Esophagus muscularis mucosa (tissue), 4 donors: ENCODE measurements around the gene VAMP4. TPM values are rescaled to one million over a fixed set of nuclear protein-coding genes. Genes with fewer than 3 reads are reported as not detected.

ENCODE experiments used
- DNase-seq: peaks from one replicate; pipeline ENCODE4 v3.0.0-alpha.2; 2017; ENCODE audit errors: extremely low spot score
- H3K27ac ChIP-seq, 4 donors: fragments of 200-600 bp; sonication (generic); replicated peaks in 1 of 4; 1 replicate in 3 of 4; 2 replicates in 1 of 4; pipeline ENCODE4 v1.5.1; 2016 to 2019; ENCODE audit warnings: mild to moderate bottlenecking in 1 of 4
- H3K27me3 ChIP-seq, 4 donors: fragments of 200-600 bp; sonication (generic); one replicate each; pipeline versions ENCODE4 v1.5.1 to v1.6.0; 2016 to 2019
- H3K36me3 ChIP-seq, 4 donors: fragments of 200-600 bp; sonication (generic); one replicate each; pipeline ENCODE4 v1.5.1; 2016 to 2019
- H3K4me1 ChIP-seq, 4 donors: fragments of 200-600 bp; sonication (generic); one replicate each; pipeline ENCODE4 v1.5.1; 2016 to 2019
- H3K4me3 ChIP-seq, 4 donors: fragments of 200-600 bp; sonication (generic); 1 replicate in 2 of 4; 2 replicates in 2 of 4; pipeline ENCODE4 v1.5.1; 2016 to 2019; ENCODE audit warnings: mild to moderate bottlenecking in 4 of 4, moderate library complexity in 1 of 4
- H3K9me3 ChIP-seq, 4 donors: fragments of 200-600 bp; sonication (generic); 1 replicate in 3 of 4; 2 replicates in 1 of 4; pipeline ENCODE4 v1.5.1; 2016 to 2019
- CTCF ChIP-seq, 3 experiments: fragments of 200-600 bp in 2 of 3; fragments of 450-650 bp in 1 of 3; sonication (generic) in 2 of 3; IDR thresholded peaks; one replicate each; pipeline ENCODE4 v1.5.1; 2017 to 2019; ENCODE audit warnings: antibody characterized with exemption in 3 of 3, mild to moderate bottlenecking in 2 of 3, moderate library complexity in 1 of 3
- EP300 ChIP-seq: sonication (generic); formaldehyde crosslinking; IDR thresholded peaks from one replicate; pipeline ENCODE4 v1.6.1; 2017; ENCODE audit warnings: antibody characterized with exemption
- POLR2A ChIP-seq: fragments of 450-650 bp; IDR thresholded peaks from one replicate; pipeline ENCODE4 v1.6.1; 2017; ENCODE audit warnings: antibody characterized with exemption, moderate library complexity, mild to moderate bottlenecking, low read depth
- POLR2AphosphoS5 ChIP-seq, 2 donors: sonication (generic); formaldehyde crosslinking; IDR thresholded peaks; one replicate each; pipeline ENCODE4 v1.6.1; 2017; ENCODE audit warnings: antibody characterized with exemption in 2 of 2
- WGBS: methylation state at CpG from one replicate; pipeline ENCODE4 v1.1.5; 2018; 5-methylcytosine and 5-hydroxymethylcytosine counted together
- intact Hi-C: fragments of 100-400 bp; cut with DNase I; formaldehyde crosslinking; loops from one replicate; pipeline ENCODE4 v1.15.1; 2023
- total RNA-seq, 4 donors: library from RNA; depleted of rRNA; stranded (reverse); fragments of >200 nt; gene quantifications; one replicate each; pipeline versions ENCODE4 v1.1.0 to v1.2.1, GENCODE V29; 2016

VAMP4 gene
- total RNA-seq, 4 donors from 2014 or later, result 14.2 to 19.9 (median 16.1) TPM

GRCh38 chr1:171785766-171786165, 43.9 kb upstream of the VAMP4 start:
- H3K9me3 ChIP-seq, result no peaks in the 10 kb centered on the region
- H3K36me3 ChIP-seq, result peaks cover 43 to 73% (median 71%) of the 10 kb centered on the region in 4 donors
- no peaks in the 10 kb centered on the region for H3K27me3 ChIP-seq
- intact Hi-C loops, result no loop called here
- peaks cover 23 to 46% (median 43%) of the 10 kb centered on the region in 4 donors for H3K4me1 ChIP-seq
- 81% methylated on average over 3 of the region's 9 CpGs for WGBS
- H3K4me3 ChIP-seq, result no peak overlapping the region
- TF ChIP-seq POLR2AphosphoS5 (IDR thresholded peaks at IDR 0.05), result no peak
- TF ChIP-seq CTCF (IDR thresholded peaks at IDR 0.05), result no peak
- TF ChIP-seq POLR2A, result no peak
- no peak for TF ChIP-seq EP300
- no peak for DNase-seq
- no peak overlapping the region for H3K27ac ChIP-seq

GRCh38 chr1:171784784-171785183, 42.9 kb upstream of the VAMP4 start:
- TF ChIP-seq CTCF (IDR thresholded peaks at IDR 0.05), result no peak
- TF ChIP-seq EP300, result no peak
- TF ChIP-seq POLR2AphosphoS5 (IDR thresholded peaks at IDR 0.05), result no peak
- no peak for TF ChIP-seq POLR2A
- Histone ChIP-seq H3K9me3 (no peaks in the 10 kb centered on the region), H3K4me1 (peaks cover 23 to 52% (median 49%) of the 10 kb centered on the region in 4 donors), H3K27me3 (no peaks in the 10 kb centered on the region), H3K27ac (no peak overlapping the region), H3K4me3 (no peak overlapping the region), H3K36me3 (peaks cover 34 to 64% (median 61%) of the 10 kb centered on the region in 4 donors)
- DNase-seq, result no peak
- intact Hi-C loops, result no loop called here

GRCh38 chr1:171783816-171784530, 42.1 kb upstream of the VAMP4 start:
- no peaks in the 10 kb centered on the region for H3K27me3 ChIP-seq
- H3K36me3 ChIP-seq, result peaks cover 27 to 56% (median 53%) of the 10 kb centered on the region in 4 donors
- H3K4me3 ChIP-seq, result no peak overlapping the region
- no peak for DNase-seq
- H3K27ac ChIP-seq, result no peak overlapping the region
- TF ChIP-seq POLR2AphosphoS5 (IDR thresholded peaks at IDR 0.05) (no peak), EP300 (no peak), CTCF (IDR thresholded peaks at IDR 0.05) (no peak), POLR2A (no peak)
- H3K4me1 ChIP-seq, result peaks cover 23 to 52% (median 49%) of the 10 kb centered on the region in 4 donors
- intact Hi-C loops, result no loop called here
- no peaks in the 10 kb centered on the region for H3K9me3 ChIP-seq
- 96% methylated on average over 16 of the region's 25 CpGs for WGBS

- intact Hi-C loops, result loop anchor here (2.0 kb wide), 2 partner anchors 39 to 137 kb away; partner anchors contain the start of gene VAMP4
- Histone ChIP-seq H3K27ac (peak within 1 kb of the TSS; percentile 83 to 89 (median 88)), H3K4me3 (peak within 1 kb of the TSS; percentile 70 to 85 (median 76)), H3K36me3 (peaks cover 8 to 29% (median 26%) of the 10 kb centered on the region in 4 donors), H3K9me3 (no peaks in the 10 kb centered on the region), H3K27me3 (no peaks in the 10 kb centered on the region), H3K4me1 (peaks cover 23 to 51% (median 48%) of the 10 kb centered on the region in 4 donors)
- WGBS, result 0% methylated on average over 52 of the region's 57 CpGs
- TF ChIP-seq EP300 (no peak), CTCF (IDR thresholded peaks at IDR 0.05) (peak in 2 of 3 experiments; percentile 5 to 18), POLR2AphosphoS5 (IDR thresholded peaks at IDR 0.05) (peak; percentile 99), POLR2A (peak; percentile 82)
- peak; percentile 100 for DNase-seq
Measured at GRCh38 chr1:171781176-171781875, 39.5 kb upstream of the VAMP4 start, which contains the start of gene METTL13. METTL13 (plus strand) TSS chr1:171781660; CDS start chr1:171781968, 308 bp downstream.
